Ovary (tissue), 9 donors: Measurements from ENCODE around the gene FOSL1. TPM values are rescaled to one million over a fixed set of nuclear protein-coding genes. Genes with fewer than 3 reads are reported as not detected.

Source experiments
- DNase-seq, 5 donors: peaks; one replicate each; pipeline ENCODE4 v3.0.0-alpha.2; 2019 to 2020
- H3K27ac ChIP-seq, 2 donors: fragments of 200-600 bp; one replicate each; pipeline versions ENCODE4 v1.5.1 to v1.8.0; 2019 to 2022
- H3K27me3 ChIP-seq: fragments of 200-600 bp; one replicate; pipeline ENCODE4 v1.8.0; 2022
- H3K36me3 ChIP-seq: fragments of 200-600 bp; sonication (generic); one replicate; pipeline ENCODE4 v1.5.1; 2019
- H3K4me1 ChIP-seq: one replicate; pipeline ENCODE4 v1.8.1; 2013; ENCODE audit warnings: mild to moderate bottlenecking, moderate library complexity; ENCODE audit not compliant: insufficient read depth
- H3K4me3 ChIP-seq: fragments of 200-600 bp; sonication (generic); one replicate; pipeline ENCODE4 v1.5.1; 2017
- H3K9me3 ChIP-seq, 2 donors: fragments of 200-600 bp in 1 of 2; sonication (generic) in 1 of 2; one replicate each; pipeline versions ENCODE4 v1.5.1 to v1.8.1; 2013 to 2019; ENCODE audit warnings: mild to moderate bottlenecking in 1 of 2, moderate library complexity in 1 of 2
- CTCF ChIP-seq, 3 donors: fragments of 450-650 bp in 2 of 3; fragments of 200-600 bp in 1 of 3; IDR thresholded peaks; one replicate each; pipeline versions ENCODE4 v1.5.1 to v1.8.0; 2016 to 2022; ENCODE audit warnings: antibody characterized with exemption in 3 of 3, mild to moderate bottlenecking in 1 of 3
- EP300 ChIP-seq: sonication (generic); formaldehyde crosslinking; IDR thresholded peaks from one replicate; pipeline ENCODE4 v1.6.1; 2017; ENCODE audit warnings: antibody characterized with exemption
- POLR2A ChIP-seq: fragments of 450-650 bp; IDR thresholded peaks from one replicate; pipeline ENCODE4 v1.6.1; 2017; ENCODE audit warnings: antibody characterized with exemption, mild to moderate bottlenecking, moderate library complexity
- WGBS, 3 donors: extraction: QIAGEN DNeasy Blood & Tissue Kit in 1 of 3; methylation state at CpG; one replicate each; pipeline versions ENCODE4 v1.1.5 to v1.1.7; 2013 to 2017; 5-methylcytosine and 5-hydroxymethylcytosine counted together
- intact Hi-C, 4 donors: fragments of 100-400 bp; cut with DNase I; formaldehyde crosslinking; loops; one replicate each; pipeline versions ENCODE4 v1.11.0 to v1.15.1; 2022 to 2023
- polyA plus RNA-seq, 2 donors: library from polyadenylated mRNA; stranded (reverse); fragments of 200-250 nt in 1 of 2; fragments of 350-450 nt in 1 of 2; fragmentation: Illumina TruSeq in 1 of 2; extraction: RNeasy Lipid Tissue Mini Kit (QIAGEN cat#74804) in 1 of 2; gene quantifications; one replicate each; pipeline ENCODE4 v1.2.3, GENCODE V29; 2013 to 2014
- total RNA-seq, 7 donors: library from RNA; depleted of rRNA in 2 of 7; stranded (reverse); fragments of >200 nt in 2 of 7; fragmentation: NEBNext Ultra II Directional in 3 of 7; extraction: Animal tissue kit (Norgen Biotek cat#: 25700) in 3 of 7; gene quantifications; one replicate each; pipeline versions ENCODE4 v1.1.0 to v1.2.4, GENCODE V29; 2016 to 2023
- donor health status: DM: no; HTN: no; CAD: no; lungs with moderate emphysema.
- donor health status: DM: no; HTN: no; CAD: no.
- donor health status: Bipolar disorder and iron deficiency.
- donor health status: DM: yes; HTN: yes; CAD: no.
- donor health status: DM: no; HTN: no; CAD: no.
- donor health status: DM: yes; HTN: yes; CAD: no.

Gene FOSL1
- total and polyA plus RNA-seq, 9 donors = 0.61 to 9.4 (median 1.0) TPM

- intact Hi-C loops = no loop called here
- H3K36me3 ChIP-seq = no peaks in the 10 kb centered on the region
- peak overlapping the region in 1 of 2 donors; percentile 18 for H3K27ac ChIP-seq
- no peaks in the 10 kb centered on the region for H3K4me1 ChIP-seq
- no peak for TF ChIP-seq EP300
- H3K4me3 ChIP-seq = no peak overlapping the region
- H3K27me3 ChIP-seq = no peaks in the 10 kb centered on the region
- H3K9me3 ChIP-seq = no peaks in the 10 kb centered on the region
- WGBS, 3 donors = 73 to 92% (median 81%) methylated on average over 5 of the region's 5 CpGs
- DNase-seq = peak in 3 of 5 donors; percentile 24 to 36 (median 31)
Measured at GRCh38 chr11:65862191-65862735, 37.9 kb downstream of the FOSL1 start.

- Histone ChIP-seq H3K9me3 (no peaks in the 10 kb centered on the region), H3K27me3 (no peaks in the 10 kb centered on the region), H3K4me3 (peak overlapping the region; percentile 78), H3K4me1 (peaks cover 2% of the 10 kb centered on the region), H3K36me3 (no peaks in the 10 kb centered on the region), H3K27ac (peak overlapping the region in 1 of 2 donors; percentile 90)
- intact Hi-C loops = no loop called here
- 70 to 79% (median 76%) methylated on average over 13 of the region's 13 CpGs for WGBS, 3 donors
- peak in 3 of 5 donors; percentile 27 to 58 (median 44) for DNase-seq
- TF ChIP-seq POLR2A (no peak), CTCF (IDR thresholded peaks at IDR 0.05) (no peak), EP300 (no peak)
Measured at GRCh38 chr11:65861533-65862183, 38.5 kb downstream of the FOSL1 start.

GRCh38 chr11:65861165-65861505 is 39.1 kb downstream of the FOSL1 start:
- WGBS, 3 donors = 4 to 8% (median 6%) methylated on average over 14 of the region's 14 CpGs
- H3K4me1 ChIP-seq = peaks cover 3% of the 10 kb centered on the region

GRCh38 chr11:65860278-65861164 is 39.7 kb downstream of the FOSL1 start, which contains the start of gene MUS81:
TSS of gene MUS81 (plus strand) at chr11:65860433. CDS start at chr11:65860754, 321 bp downstream.
- Histone ChIP-seq H3K9me3 (no peaks in the 10 kb centered on the region), H3K27ac (peak within 1 kb of the TSS; percentile 82 to 90), H3K4me1 (peaks cover 4% of the 10 kb centered on the region), H3K36me3 (no peaks in the 10 kb centered on the region), H3K27me3 (no peaks in the 10 kb centered on the region), H3K4me3 (peak within 1 kb of the TSS; percentile 78)
- intact Hi-C loops = no loop called here
- WGBS, 3 donors = 1% methylated on average over 77 to 78 of the region's 78 CpGs
- TF ChIP-seq POLR2A = peak; percentile 64
- no peak for TF ChIP-seq EP300
- peak; percentile 90 to 95 (median 94) for TF ChIP-seq CTCF (IDR thresholded peaks at IDR 0.05)
- DNase-seq = peak; percentile 97 to 99 (median 98)

More at GRCh38 chr11:65861165-65861505, 39.1 kb downstream of the FOSL1 start:
- H3K27ac ChIP-seq = peak overlapping the region; percentile 82 to 90
- no peaks in the 10 kb centered on the region for H3K9me3 ChIP-seq
- DNase-seq = peak in 1 of 5 donors; percentile 49
- intact Hi-C loops = no loop called here
- H3K36me3 ChIP-seq = no peaks in the 10 kb centered on the region
- TF ChIP-seq CTCF (IDR thresholded peaks at IDR 0.05) = no peak
- no peak for TF ChIP-seq EP300
- no peak for TF ChIP-seq POLR2A
- H3K4me3 ChIP-seq = peak overlapping the region; percentile 78
- H3K27me3 ChIP-seq = no peaks in the 10 kb centered on the region
